M059J (cell line): ENCODE results near the gene PLA1A. TPM values are rescaled to one million over a fixed set of nuclear protein-coding genes. Genes with fewer than 3 reads are reported as not detected.

Source experiments
- DNase-seq: peaks from one replicate; pipeline ENCODE4 v3.0.0-alpha.2; 2012; ENCODE audit warnings: low read depth
- total RNA-seq: library from RNA; depleted of rRNA; stranded (reverse); fragments of >200 nt; shearing (Covaris generic); gene quantifications from 2 replicates; pipeline ENCODE4 v1.2.3, GENCODE V29; 2014

The PLA1A gene
- total RNA-seq, 1 experiment from 2014 or later: not detected

DNA sequence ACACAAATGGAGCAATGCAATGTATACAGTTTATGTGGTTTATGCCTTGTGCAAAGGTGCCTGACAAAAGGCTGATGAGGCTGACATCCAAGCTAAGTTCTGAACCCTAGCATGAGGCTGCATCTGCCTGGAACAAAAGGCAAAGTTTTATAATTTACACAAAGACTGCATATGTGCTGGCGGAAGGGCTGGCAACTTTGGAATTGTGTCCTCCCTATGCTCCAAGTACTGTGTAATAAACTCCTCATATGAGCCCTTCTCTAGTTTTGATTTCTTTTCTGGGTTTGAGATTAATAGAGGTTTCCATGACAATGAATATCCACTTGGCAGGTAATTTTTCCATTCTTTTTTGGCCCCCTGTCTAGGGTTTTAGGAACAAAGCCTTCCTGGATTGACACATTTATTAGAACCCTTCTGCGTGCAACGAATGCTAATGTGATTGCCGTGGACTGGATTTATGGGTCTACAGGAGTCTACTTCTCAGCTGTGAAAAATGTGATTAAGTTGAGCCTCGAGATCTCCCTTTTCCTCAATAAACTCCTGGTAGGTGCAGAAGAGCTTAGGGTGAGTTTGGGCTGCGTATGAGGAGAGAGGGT, 10.8 kb downstream of the PLA1A start:
- DNase-seq: no peak

DNA sequence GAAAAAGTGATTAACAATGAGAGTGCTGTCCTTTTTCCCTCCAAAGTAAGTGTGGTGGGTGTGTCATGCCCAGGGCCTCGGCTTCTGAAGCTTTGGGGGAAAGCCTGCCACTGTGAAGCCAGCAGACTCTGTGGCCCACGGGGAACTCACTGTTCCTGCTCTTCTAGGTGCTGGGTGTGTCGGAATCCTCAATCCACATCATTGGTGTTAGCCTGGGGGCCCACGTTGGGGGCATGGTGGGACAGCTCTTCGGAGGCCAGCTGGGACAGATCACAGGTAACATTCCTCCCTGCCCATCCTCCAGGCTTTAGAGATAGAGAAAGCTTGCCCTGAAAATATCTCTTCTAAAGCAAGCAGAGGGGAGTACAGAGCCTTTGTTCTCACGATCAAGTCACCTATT, 11.6 kb downstream of the PLA1A start:
- no peak for DNase-seq

DNA sequence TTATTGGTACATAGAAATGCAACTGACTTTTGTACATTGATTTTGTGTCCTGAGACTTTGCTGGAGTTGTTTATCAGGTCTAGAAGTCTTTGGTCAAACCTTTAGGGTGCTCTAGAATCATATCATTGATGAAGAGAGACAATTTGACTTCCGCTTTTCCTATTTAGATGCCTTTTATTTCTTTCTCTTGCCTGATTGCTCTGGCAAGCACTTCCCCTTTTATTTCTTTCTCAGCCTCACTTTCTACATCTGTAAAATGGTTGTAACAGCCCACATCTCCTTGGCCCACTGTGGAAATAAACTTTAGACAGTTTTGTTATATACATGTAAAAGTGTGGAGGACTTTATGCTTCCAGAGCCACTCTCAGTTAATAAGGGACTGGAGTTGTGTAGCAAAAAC, 14.0 kb downstream of the PLA1A start:
- DNase-seq: no peak

DNA sequence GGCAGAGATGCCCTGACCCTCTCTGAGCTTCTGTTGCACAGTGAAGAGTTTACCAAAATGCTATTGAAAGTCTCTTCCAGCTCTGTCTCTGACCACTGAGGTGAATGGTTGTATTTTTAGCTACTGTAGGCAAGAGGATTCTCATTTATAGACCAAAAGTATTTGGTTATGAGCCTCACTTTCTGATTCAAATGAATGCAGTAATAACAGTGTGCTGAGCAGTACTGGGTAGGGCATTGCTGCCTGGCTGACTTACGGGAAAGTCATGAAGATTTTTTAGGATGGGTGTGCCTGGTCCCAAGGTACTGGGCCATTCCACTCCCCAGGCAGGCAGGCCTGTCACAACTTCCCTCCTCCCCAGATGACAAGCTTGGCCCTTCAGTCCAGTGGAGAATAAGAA, 15.5 kb downstream of the PLA1A start:
- no peak for DNase-seq

DNA sequence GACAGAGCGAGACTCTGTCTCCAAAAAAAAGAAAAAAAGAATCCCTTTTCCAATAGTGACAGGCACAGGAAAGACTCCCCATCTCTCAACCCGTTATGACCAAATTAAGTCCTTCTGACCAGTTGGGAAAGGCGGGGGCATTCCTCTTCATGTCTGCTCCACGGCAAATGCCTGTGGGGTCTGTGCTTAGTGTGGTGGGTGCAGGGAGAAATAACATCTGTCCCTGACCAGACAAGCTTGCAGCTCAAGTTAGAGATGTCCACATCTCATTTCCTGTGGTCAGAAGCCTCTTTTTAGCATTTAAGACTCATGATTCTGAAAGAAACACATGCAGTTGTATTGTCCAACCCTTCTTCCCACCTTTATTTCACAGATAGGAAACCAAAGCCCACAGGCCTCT, 16.2 kb downstream of the PLA1A start:
- no peak for DNase-seq

DNA sequence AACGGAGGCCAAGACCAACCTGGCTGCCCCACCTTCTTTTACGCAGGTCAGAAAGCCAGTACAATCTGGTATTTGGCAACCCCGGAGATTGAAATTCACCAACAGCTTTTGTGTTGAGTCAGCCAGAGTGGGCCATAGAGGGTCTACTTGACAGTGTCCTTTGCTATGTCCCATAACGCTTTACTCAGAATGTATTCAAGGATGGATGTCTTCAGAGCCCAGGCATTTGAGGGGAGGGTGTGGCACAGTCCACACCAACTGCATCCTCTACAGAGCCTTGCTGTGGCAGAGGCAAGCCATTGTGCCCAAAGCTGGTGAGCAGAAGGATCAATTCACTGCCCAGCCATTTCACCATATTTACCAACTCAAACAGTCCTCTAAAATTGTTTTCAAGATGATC, 18.4 kb downstream of the PLA1A start:
- no peak for DNase-seq

DNA sequence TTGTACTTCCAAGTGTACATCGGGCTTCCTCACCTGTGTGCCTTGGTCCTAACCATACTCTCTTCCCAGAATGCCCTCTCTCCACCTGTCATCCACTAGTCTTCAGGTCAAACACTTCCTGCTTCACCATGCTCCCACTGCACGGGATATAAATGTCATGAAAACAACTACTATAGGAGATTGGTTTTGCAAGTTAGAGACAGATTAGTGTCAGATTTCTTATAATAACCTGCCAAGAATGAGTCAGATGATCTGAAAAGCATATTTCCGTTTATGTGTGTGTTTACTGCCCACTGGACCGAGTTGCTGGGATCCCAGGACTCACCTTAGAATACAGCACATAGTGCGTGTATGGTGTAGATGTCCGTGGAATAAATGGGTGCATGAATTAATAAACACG, 21.4 kb downstream of the PLA1A start:
- DNase-seq: peak; percentile 21

DNA sequence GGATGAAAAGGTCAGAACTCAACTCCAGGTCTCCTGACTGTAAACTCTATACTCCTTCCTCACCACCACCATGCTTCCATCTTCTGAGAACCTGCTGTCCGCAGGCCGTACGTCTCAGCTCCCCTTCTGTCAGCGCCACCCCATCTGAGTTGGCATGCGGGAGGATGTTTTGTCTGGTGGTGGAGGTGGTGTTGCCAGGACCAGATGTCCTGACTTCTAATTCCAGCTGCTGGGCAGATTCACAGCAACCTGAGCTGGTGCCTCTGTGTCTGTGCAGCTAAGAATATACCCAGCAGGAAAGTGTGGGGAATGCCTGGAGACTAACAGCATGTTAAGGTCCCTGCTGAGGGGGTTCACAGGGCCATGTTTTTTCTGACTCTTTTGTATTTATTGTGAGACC, 23.2 kb downstream of the PLA1A start:
- no peak for DNase-seq

DNA sequence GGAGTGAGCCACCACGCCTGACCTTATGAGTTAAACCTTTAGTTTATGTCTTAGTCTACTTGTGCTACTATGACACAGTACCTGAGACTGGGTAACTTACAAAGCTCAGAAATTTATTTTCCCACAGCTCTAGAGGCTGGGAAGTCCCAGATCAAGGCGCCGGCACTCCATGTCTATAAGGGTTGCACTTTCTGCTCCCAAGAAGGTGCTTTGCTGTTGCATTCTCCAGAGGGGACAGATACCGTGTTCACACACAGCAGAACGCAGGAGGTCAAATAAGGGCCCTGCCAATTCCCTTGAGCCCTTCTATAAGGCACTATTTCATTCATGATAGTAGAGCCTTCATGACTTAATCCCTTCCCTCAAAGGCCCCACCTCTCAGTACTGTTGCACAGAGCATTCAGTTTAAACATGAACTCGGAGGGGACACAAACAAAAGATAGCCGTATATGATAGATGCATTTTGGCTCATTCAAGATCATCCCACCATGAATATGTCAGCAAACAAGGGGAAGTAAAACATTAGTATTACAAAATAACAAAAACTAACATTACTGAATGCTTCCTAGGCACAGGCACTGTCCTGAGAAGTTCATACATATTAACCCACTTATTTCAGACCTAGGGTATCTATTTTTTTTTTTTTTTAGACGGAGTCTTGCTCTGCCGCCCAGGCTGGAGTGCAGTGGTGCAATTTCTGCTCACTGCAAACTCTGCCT, 26.5 kb downstream of the PLA1A start:
- no peak for DNase-seq

DNA sequence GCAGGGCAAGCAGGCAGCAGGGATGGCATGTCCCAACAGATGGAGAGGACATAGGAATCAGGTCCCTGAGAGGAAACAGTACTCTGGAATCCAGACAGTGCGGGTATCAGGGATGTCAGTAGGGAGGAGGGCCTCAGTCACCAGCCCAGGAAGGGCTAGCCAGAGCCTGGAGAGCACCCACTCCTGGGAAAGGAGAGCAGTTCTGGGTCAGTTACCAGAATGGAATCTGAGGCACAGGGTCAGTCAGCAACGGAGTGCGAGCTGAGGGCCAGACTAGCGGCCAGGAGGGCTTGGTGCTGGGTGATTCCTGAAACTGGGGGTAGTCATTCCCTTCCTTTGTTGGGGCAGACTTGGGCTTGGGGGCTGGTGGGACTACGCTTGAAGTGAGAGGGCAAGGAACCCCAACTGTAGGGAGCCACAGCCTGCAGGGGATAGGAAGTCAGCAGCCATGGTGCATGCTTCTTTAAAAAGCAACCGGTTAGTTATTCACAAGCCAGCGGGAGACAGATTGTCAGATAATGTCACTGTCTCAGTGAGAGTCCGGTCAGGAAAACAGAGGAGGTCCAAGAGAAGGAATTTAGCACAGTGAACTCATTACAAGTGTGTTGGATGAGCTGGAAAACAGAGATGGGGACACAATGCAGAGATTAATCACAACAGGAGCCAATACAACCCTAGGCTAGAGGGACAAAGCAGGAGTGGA, 27.9 kb downstream of the PLA1A start:
- DNase-seq: no peak

DNA sequence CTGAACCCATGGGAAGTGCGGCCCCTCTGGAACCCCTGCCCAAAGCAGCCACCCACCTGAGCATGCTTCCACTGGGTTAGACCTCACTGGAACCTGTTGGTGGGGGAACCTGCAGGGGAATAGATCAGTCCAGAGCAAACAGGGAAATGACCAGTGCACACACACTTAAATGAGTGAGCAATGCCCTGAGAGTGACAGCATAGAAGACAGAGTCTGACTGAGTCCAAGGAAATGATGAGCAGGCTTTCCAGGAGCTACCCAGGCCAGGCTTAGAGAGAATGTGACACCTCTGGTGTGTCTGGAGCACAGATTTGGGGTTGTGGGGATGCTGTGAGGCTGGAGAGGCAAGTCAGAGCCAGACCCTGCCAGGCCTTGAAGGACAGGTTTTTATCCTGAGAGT, 28.5 kb downstream of the PLA1A start:
- no peak for DNase-seq

DNA sequence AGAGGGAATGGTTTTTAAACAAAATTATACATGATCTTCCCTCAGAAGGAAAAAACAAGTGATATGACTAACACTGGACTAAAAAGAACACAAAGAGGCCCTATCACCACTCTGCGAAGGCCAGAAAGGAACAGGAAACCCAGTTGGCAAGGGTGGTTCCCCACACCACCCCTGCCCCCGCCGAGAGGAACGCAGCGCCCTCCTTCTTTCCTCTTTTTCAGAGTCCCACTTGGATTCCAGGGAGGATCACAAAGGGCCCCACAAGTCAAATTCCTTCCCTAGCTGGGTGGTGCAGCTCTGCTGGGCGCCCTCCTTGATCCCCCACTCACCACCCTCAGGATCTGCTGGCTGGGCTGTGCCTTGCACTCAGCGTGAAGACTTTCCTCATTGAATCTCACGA, 29.8 kb downstream of the PLA1A start:
- no peak for DNase-seq

DNA sequence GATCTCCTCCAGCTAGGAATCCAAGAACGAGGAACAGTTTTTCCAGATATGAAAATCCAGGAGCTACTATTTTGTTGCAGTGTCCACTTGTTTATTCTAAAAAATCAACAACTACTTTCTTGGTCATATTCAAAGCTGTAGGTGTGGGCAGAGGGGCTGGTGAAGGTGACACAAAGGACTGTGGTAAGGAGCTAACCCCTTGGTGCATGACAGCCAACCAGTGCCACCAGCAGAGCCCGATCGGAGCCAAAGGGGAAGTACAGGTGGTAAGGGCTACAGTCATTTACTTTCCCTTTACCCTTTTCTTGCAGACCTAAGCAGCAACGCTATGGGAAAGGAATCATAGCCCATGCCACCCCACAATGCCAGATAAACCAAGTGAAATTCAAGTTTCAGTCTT, 30.7 kb downstream of the PLA1A start:
- no peak for DNase-seq

DNA sequence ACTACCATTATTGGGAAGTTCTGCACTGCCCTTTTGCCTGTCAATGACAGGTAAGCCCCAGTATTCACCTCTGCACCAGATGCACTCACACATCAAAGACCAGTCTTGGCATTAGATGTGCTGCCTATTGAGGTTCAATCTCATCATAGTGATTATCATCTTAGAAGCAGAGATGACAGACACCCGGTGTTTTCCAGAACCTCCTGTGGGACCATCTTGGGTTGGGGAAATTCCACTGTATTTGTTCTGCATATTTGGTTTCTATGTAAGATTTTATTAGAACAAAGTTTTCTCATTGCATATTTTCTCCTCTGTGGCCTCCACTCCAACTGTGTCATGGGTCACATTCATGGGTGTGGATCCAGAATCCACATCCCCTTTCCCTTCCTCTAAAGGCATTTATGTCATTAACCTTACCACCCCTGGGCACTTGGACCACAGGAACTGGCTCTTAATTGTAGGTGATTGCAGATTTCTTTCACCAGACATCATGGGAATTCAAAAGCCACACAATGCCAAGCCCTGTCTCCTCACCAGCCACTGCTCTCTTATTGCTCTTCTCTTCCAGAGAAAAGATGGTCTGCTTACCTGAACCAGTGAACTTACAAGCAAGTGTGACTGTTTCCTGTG, 31.2 kb downstream of the PLA1A start:
- peak; percentile 53 for DNase-seq

DNA sequence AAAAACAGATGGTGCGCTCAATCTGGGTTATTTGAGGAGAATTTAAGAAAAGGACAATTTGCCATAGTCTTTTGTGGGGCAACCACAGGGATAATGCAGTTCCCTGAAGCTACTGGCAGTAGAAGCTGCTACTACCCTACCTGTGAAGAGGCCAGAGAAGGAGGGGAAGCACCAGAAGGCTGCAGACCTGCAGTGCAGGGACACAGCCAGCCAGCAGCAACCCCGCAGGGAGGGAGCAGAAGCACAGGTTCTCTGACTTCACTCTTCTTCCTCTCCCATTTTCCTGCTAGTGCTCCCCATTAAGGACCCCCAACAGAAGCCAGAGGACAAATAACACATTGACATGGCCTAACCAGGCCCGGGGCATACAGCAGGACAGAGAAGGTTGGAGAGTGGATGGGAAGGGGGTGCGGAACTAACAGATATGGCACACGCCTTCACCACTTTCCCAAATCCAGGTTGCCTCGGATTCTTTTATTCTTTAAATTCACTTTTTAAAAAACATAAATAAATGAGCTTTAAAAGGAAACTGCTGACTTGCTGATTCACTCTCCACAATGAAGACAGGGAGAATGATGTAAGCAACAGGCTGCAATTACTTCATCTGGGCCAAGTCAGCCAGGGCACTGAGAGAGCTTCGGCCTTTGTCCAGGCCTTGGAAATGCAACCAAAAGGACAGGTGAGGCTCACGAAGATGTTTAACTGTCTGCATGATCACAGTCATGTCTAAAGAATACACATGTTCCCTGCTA, 32.6 kb downstream of the PLA1A start:
- DNase-seq: peak; percentile 52

DNA sequence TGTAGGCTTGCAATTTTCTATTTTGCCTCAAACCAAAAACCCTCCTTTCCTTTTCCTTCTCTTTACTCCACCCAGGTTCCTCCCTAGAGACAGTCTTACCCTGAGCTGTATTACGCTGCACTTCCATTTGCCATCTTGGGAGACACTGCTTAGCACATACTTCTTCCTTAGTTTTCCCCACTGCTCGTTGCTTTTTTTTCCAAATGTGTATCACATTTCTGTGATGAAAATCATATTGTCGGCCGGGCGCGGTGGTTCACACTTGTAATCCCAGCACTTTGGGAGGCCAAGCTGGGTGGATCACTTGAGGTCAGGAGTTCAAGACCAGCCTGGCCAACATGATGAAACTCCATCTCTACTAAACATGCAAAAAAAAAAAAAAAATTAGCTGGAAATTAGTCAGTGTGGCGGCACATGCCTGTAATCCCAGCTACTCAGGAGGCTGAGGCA, 33.2 kb downstream of the PLA1A start:
- no peak for DNase-seq

DNA sequence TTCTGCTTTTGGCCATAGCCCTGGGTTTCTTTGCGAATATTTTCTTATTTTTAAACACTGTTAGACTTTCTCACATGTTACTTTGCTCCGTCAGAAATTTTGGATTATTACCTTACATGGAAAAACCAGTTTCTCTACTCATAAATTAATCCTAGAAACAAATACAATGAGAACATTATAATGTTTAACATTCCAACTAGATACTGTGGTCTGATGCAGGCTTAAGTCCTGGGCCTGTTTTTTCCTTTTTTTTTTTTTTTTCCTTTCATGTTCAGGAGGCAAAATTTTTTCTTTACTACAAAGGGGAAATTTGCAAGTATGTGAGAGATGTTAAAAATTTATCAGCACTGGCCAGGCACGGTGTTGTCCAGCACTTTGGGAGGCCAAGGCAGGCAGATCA, 33.8 kb downstream of the PLA1A start:
- no peak for DNase-seq

DNA sequence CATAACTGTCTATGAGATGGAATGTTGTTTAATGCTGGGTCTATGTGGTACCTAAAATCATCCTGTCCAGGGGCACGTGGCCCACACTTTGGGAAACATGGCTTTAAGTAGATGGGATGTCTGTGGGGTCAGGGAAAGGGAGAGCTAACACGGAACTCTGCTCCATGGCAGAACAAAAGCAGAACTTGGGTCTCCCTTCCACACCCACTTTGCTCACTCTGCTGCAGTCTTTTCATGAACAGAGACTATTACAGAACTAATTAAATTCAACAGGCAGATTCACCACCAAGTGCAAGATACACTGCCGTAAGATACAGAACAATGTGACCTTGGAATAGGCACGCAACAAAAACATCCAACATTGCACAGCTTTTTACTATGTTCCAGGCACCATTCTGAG, 34.5 kb downstream of the PLA1A start:
- DNase-seq: no peak

DNA sequence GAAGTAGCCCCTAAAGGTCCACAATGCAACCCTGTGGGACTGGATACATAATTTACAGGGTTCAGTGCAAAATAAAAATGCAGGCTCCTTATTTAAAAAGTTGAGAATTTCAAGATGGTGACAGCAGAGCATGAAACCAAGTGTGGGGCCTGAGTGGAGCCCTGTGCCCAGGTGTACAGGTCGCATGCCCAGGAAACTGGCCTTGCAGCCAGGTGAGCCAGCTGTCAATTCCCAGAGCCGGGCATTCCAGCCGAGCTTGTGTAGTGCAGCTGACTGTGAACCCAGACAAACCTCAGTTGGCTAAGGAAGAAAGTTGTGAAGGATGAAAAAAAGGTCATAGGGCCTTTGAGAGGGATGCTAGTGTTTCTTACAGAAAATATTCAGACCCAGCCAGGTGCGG, 35.1 kb downstream of the PLA1A start:
- no peak for DNase-seq

DNA sequence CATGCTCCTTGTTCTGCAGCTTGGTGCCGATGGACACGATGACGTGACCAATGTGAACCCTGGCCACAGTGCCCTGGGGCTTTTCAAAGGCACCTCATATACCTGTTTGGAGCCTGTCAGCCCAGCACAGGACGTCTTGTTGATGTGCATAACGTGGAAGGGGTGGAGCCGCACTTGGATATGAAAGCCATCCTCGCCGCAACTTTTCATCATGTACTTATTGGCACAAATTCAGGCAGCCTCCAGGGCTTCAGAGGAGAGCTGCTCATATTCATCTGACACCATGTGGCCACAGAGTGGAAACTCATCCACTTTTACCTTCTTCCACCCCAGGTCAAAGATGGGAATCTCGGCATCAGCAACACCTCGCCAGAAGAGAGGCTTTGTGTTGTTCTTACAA, 38.0 kb downstream of the PLA1A start:
- no peak for DNase-seq

DNA sequence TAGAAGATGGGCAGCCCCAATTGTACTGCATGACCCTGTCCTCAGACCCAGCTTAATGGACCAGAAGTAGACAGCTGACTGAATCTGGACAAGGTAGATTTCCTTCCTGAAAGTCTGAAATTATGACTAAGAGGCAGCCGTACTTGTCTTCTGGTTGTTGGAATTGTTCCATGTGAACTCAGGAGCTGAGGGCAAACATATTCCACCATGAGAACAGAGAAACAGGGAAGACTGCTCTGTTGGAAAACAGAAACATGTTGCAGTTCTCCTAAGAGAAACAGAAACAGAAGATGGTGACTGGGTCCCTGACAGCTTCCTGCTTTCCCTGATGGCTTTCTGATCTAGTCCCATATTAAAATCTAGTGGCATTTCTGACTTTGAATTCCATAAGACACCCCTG, 38.6 kb downstream of the PLA1A start:
- DNase-seq: peak; percentile 75
